ENCODE results near the gene BSND. TPM values are rescaled to one million over a fixed set of nuclear protein-coding genes. Genes with fewer than 3 reads are reported as not detected.

BSND gene
- polyA plus RNA-seq, 1 donor from 2014 or later: not detected

DNA sequence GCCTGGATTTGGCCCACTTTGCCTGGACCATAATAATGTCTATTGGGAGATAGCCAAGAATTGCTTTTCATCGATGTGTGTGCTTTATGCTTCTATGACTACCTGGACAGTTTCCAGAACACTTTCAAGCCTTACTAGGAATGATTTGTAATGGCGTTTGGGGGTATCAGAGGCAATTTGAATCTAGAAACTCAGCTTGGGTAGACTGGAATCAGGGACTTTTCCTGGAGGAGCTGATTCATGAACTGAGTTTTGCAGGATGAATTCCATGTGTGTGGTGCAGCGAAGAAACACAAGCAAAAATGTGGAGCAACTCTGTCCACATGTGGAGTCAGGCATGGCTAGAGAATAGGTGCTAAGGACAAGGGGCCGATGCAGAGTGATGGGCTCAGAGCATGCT is 30.2 kb upstream of the BSND start:
- H3K27ac ChIP-seq (ENCODE audit: low read length): no peak overlapping the region
- no peak overlapping the region for H2AFZ ChIP-seq (ENCODE audit: low read depth, low read length)
- H4K20me1 ChIP-seq (ENCODE audit: insufficient read depth): no peaks in the 10 kb centered on the region
- H3K27me3 ChIP-seq (ENCODE audit: insufficient read depth, low read depth, low read length): no peaks in the 10 kb centered on the region
- H3K36me3 ChIP-seq (ENCODE audit: insufficient read depth, low read length): no peaks in the 10 kb centered on the region
- no peak overlapping the region for H3K9ac ChIP-seq (ENCODE audit: low read length)
- H3K9me3 ChIP-seq (ENCODE audit: low read length): no peaks in the 10 kb centered on the region
- H3K9me2 ChIP-seq (ENCODE audit: insufficient read depth, low read length): no peaks in the 10 kb centered on the region
- no peak overlapping the region for H3K4me3 ChIP-seq (ENCODE audit: low read length)
- H3K79me2 ChIP-seq (replicated peaks; ENCODE audit: insufficient read depth, low read length): no peaks in the 10 kb centered on the region
- TF ChIP-seq, protein P1, sequence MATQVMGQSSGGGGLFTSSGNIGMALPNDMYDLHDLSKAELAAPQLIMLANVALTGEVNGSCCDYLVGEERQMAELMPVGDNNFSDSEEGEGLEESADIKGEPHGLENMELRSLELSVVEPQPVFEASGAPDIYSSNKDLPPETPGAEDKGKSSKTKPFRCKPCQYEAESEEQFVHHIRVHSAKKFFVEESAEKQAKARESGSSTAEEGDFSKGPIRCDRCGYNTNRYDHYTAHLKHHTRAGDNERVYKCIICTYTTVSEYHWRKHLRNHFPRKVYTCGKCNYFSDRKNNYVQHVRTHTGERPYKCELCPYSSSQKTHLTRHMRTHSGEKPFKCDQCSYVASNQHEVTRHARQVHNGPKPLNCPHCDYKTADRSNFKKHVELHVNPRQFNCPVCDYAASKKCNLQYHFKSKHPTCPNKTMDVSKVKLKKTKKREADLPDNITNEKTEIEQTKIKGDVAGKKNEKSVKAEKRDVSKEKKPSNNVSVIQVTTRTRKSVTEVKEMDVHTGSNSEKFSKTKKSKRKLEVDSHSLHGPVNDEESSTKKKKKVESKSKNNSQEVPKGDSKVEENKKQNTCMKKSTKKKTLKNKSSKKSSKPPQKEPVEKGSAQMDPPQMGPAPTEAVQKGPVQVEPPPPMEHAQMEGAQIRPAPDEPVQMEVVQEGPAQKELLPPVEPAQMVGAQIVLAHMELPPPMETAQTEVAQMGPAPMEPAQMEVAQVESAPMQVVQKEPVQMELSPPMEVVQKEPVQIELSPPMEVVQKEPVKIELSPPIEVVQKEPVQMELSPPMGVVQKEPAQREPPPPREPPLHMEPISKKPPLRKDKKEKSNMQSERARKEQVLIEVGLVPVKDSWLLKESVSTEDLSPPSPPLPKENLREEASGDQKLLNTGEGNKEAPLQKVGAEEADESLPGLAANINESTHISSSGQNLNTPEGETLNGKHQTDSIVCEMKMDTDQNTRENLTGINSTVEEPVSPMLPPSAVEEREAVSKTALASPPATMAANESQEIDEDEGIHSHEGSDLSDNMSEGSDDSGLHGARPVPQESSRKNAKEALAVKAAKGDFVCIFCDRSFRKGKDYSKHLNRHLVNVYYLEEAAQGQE (IDR thresholded peaks at IDR 0.05; ENCODE audit: borderline replicate concordance): no peak
- TF ChIP-seq SMC3 (conservative IDR thresholded peaks at IDR 0.05; ENCODE audit: poor library complexity) (no peak), EP300 (conservative IDR thresholded peaks at IDR 0.05; ENCODE audit: poor library complexity, severe bottlenecking) (no peak), MXI1 (conservative IDR thresholded peaks at IDR 0.05; ENCODE audit: poor library complexity, severe bottlenecking) (no peak), RAD21 (conservative IDR thresholded peaks at IDR 0.05) (no peak), TAF1 (IDR thresholded peaks at IDR 0.05; ENCODE audit: low read depth) (no peak), POLR2AphosphoS5 (IDR thresholded peaks at IDR 0.05) (no peak), EZH2 (IDR thresholded peaks at IDR 0.05; ENCODE audit: borderline replicate concordance, insufficient read depth, low read length, poor library complexity, severe bottlenecking) (no peak)
- TF ChIP-seq, protein P2, sequence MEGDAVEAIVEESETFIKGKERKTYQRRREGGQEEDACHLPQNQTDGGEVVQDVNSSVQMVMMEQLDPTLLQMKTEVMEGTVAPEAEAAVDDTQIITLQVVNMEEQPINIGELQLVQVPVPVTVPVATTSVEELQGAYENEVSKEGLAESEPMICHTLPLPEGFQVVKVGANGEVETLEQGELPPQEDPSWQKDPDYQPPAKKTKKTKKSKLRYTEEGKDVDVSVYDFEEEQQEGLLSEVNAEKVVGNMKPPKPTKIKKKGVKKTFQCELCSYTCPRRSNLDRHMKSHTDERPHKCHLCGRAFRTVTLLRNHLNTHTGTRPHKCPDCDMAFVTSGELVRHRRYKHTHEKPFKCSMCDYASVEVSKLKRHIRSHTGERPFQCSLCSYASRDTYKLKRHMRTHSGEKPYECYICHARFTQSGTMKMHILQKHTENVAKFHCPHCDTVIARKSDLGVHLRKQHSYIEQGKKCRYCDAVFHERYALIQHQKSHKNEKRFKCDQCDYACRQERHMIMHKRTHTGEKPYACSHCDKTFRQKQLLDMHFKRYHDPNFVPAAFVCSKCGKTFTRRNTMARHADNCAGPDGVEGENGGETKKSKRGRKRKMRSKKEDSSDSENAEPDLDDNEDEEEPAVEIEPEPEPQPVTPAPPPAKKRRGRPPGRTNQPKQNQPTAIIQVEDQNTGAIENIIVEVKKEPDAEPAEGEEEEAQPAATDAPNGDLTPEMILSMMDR (IDR thresholded peaks at IDR 0.05; ENCODE audit: poor library complexity, severe bottlenecking): no peak
- H3F3A ChIP-seq (ENCODE audit: insufficient read depth, low read length, poor library complexity, severe bottlenecking): no peaks in the 10 kb centered on the region
- no peak overlapping the region for H3K4me2 ChIP-seq (ENCODE audit: low read length)

DNA sequence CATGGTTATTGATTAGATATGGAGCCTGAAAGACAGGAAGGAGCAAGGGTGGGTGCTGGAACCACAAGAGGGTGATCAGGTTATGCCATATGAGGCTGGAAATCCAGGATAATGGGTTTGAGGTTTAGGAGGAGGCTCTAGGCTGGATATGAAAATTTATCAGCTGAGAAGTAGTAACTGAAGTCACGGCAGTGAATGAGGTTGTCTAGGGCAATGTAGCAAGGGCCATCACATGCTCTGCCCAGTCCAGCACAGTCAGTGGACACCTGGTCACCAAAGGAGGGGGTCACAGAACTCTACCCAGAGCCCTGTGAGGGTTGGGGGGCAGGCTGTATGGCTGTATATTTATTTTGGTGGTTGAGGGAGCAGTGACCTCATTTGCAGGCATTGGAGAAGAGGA is 28.9 kb upstream of the BSND start:
- no peaks in the 10 kb centered on the region for H3K27me3 ChIP-seq (ENCODE audit: insufficient read depth, low read depth, low read length)
- H3K9ac ChIP-seq (ENCODE audit: low read length): no peak overlapping the region
- H3K27ac ChIP-seq (ENCODE audit: low read length): no peak overlapping the region
- H3K79me2 ChIP-seq (replicated peaks; ENCODE audit: insufficient read depth, low read length): no peaks in the 10 kb centered on the region
- no peak overlapping the region for H3K4me2 ChIP-seq (ENCODE audit: low read length)
- no peaks in the 10 kb centered on the region for H3F3A ChIP-seq (ENCODE audit: insufficient read depth, low read length, poor library complexity, severe bottlenecking)
- no peaks in the 10 kb centered on the region for H4K20me1 ChIP-seq (ENCODE audit: insufficient read depth)
- H3K4me3 ChIP-seq (ENCODE audit: low read length): no peak overlapping the region
- TF ChIP-seq SMC3 (conservative IDR thresholded peaks at IDR 0.05; ENCODE audit: poor library complexity) (no peak), EP300 (conservative IDR thresholded peaks at IDR 0.05; ENCODE audit: poor library complexity, severe bottlenecking) (no peak), EZH2 (IDR thresholded peaks at IDR 0.05; ENCODE audit: borderline replicate concordance, insufficient read depth, low read length, poor library complexity, severe bottlenecking) (no peak), POLR2AphosphoS5 (IDR thresholded peaks at IDR 0.05) (no peak), MXI1 (conservative IDR thresholded peaks at IDR 0.05; ENCODE audit: poor library complexity, severe bottlenecking) (no peak), TAF1 (IDR thresholded peaks at IDR 0.05; ENCODE audit: low read depth) (no peak), RAD21 (conservative IDR thresholded peaks at IDR 0.05) (no peak)
- TF ChIP-seq, protein P2 (IDR thresholded peaks at IDR 0.05; ENCODE audit: poor library complexity, severe bottlenecking): no peak
- TF ChIP-seq, protein P1 (IDR thresholded peaks at IDR 0.05; ENCODE audit: borderline replicate concordance): no peak
- H2AFZ ChIP-seq (ENCODE audit: low read depth, low read length): no peak overlapping the region
- H3K9me2 ChIP-seq (ENCODE audit: insufficient read depth, low read length): no peaks in the 10 kb centered on the region
- no peaks in the 10 kb centered on the region for H3K9me3 ChIP-seq (ENCODE audit: low read length)
- no peaks in the 10 kb centered on the region for H3K36me3 ChIP-seq (ENCODE audit: insufficient read depth, low read length)

Data from neural cell (in vitro differentiated cells).